GM12891 (cell line): ENCODE data around the gene C10orf90.

Experiments used
- PAX5 ChIP-seq: IDR thresholded peaks from 2 replicates; pipeline ENCODE4 v1.6.1; 2011; ENCODE audit warnings: low read length, moderate library complexity, mild to moderate bottlenecking; ENCODE audit not compliant: insufficient read depth, severe bottlenecking
- POLR2A ChIP-seq: IDR thresholded peaks from 2 replicates; pipeline ENCODE4 v1.6.1; 2011; ENCODE audit warnings: low read depth, low read length, control low read depth
- SPI1 ChIP-seq: IDR thresholded peaks from 2 replicates; pipeline ENCODE4 v1.6.1; 2011; ENCODE audit warnings: low read depth, low read length, control low read depth

- TF ChIP-seq SPI1 (no peak), PAX5 (no peak), POLR2A (no peak)
Observed at GRCh38 chr10:126561921-126562680, 108.4 kb downstream of the C10orf90 start.
